Tibial nerve (tissue), 4 donors: Measurements from ENCODE around the gene ACTR6. TPM values are rescaled to one million over a fixed set of nuclear protein-coding genes. Genes with fewer than 3 reads are reported as not detected.

Experiments
- DNase-seq, 2 donors: peaks; one replicate each; pipeline ENCODE4 v3.0.0-alpha.2; 2019; ENCODE audit warnings: low spot score in 2 of 2
- H3K27ac ChIP-seq, 4 donors: fragments of 200-600 bp; sonication (generic) in 3 of 4; one replicate each; pipeline ENCODE4 v1.5.1; 2017 to 2019; ENCODE audit warnings: mild to moderate bottlenecking in 1 of 4
- H3K27me3 ChIP-seq, 2 donors: fragments of 200-600 bp; sonication (generic) in 1 of 2; one replicate each; pipeline versions ENCODE4 v1.5.1 to v1.6.0; 2017 to 2019
- H3K36me3 ChIP-seq, 3 donors: fragments of 200-600 bp; sonication (generic); one replicate each; pipeline ENCODE4 v1.5.1; 2018 to 2019
- H3K4me1 ChIP-seq, 4 donors: fragments of 200-600 bp; sonication (generic) in 3 of 4; one replicate each; pipeline ENCODE4 v1.5.1; 2017 to 2019
- H3K4me3 ChIP-seq, 4 donors: fragments of 200-600 bp; sonication (generic) in 3 of 4; one replicate each; pipeline ENCODE4 v1.5.1; 2017 to 2019; ENCODE audit warnings: mild to moderate bottlenecking in 1 of 4, moderate library complexity in 1 of 4
- H3K9me3 ChIP-seq, 4 donors: fragments of 200-600 bp; sonication (generic) in 3 of 4; one replicate each; pipeline ENCODE4 v1.5.1; 2017 to 2019
- EP300 ChIP-seq, 2 donors: sonication (generic); formaldehyde crosslinking; IDR thresholded peaks; one replicate each; pipeline ENCODE4 v1.6.1; 2017; ENCODE audit warnings: antibody characterized with exemption in 2 of 2, mild to moderate bottlenecking in 1 of 2
- POLR2A ChIP-seq, 2 donors: fragments of 450-650 bp; IDR thresholded peaks; one replicate each; pipeline ENCODE4 v1.6.1; 2017; ENCODE audit warnings: antibody characterized with exemption in 2 of 2, mild to moderate bottlenecking in 2 of 2, moderate library complexity in 2 of 2
- WGBS, 2 donors: methylation state at CpG; one replicate each; pipeline ENCODE4 v1.1.5; 2018; 5-methylcytosine and 5-hydroxymethylcytosine counted together
- total RNA-seq, 4 donors: library from RNA; depleted of rRNA; stranded (reverse); fragments of >200 nt; gene quantifications; one replicate each; pipeline ENCODE4 v1.1.0, GENCODE V29; 2016
- TF ChIP-seq, protein P1 (sequence below), 5 experiments: fragments of 200-600 bp in 3 of 5; fragments of 450-650 bp in 2 of 5; sonication (generic) in 3 of 5; IDR thresholded peaks; one replicate each; pipeline ENCODE4 v1.5.1; 2016 to 2019; ENCODE audit warnings: antibody characterized with exemption in 5 of 5, mild to moderate bottlenecking in 3 of 5, moderate library complexity in 2 of 5

Gene ACTR6
- total RNA-seq, 4 donors from 2014 or later, result 11.1 to 19.5 (median 15.5) TPM

DNA sequence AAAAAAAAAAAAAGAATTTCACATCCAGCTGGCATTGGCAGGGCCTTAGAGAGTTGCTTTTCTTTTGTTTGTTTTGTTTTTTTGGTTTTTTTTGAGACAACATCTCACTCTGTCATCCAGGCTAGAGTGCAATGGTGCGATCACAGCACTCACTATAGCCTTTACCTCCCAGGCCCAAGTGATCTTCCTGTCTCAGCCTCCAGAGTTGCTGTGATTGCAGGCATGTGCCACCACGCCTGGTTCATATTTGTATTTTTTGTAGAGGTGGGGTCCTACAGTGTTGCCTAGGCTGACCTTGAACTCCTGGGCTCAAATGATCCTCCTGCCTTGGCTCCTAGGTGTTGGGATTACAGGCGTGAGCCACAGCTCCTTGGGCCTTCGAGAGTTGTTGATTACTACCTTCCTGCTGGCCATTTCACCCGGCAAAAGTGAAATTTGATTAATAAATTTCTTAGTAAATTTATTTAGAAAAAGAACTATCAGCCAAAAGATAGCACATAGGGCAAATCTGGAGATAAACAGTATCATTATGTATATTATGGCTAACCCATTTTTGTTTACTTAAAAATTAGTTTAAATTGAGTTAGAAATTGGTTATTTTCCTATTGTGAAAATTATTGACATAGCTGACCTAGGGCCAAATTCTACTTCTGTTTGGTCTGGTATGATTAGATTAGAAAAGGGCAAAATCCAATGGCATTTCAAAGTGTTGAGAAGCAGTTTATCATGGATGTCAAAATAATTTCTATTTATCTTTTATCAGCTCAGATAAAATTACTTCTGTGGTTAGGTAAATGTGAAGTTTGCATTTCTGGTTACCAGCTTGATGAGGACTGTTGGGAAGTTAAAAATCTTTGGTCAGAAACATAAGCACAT is 12.6 kb downstream of the ACTR6 start:
- 95 to 97% methylated on average over 5 of the region's 5 CpGs for WGBS, 2 donors
- TF ChIP-seq, protein P1, sequence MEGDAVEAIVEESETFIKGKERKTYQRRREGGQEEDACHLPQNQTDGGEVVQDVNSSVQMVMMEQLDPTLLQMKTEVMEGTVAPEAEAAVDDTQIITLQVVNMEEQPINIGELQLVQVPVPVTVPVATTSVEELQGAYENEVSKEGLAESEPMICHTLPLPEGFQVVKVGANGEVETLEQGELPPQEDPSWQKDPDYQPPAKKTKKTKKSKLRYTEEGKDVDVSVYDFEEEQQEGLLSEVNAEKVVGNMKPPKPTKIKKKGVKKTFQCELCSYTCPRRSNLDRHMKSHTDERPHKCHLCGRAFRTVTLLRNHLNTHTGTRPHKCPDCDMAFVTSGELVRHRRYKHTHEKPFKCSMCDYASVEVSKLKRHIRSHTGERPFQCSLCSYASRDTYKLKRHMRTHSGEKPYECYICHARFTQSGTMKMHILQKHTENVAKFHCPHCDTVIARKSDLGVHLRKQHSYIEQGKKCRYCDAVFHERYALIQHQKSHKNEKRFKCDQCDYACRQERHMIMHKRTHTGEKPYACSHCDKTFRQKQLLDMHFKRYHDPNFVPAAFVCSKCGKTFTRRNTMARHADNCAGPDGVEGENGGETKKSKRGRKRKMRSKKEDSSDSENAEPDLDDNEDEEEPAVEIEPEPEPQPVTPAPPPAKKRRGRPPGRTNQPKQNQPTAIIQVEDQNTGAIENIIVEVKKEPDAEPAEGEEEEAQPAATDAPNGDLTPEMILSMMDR (IDR thresholded peaks at IDR 0.05), result no peak
- no peak for TF ChIP-seq EP300 (IDR thresholded peaks at IDR 0.05)
- no peak for TF ChIP-seq POLR2A (IDR thresholded peaks at IDR 0.05)
- H3K27ac ChIP-seq, result no peak overlapping the region
- H3K4me3 ChIP-seq, result no peak overlapping the region
- DNase-seq, result no peak
- no peaks in the 10 kb centered on the region for H3K9me3 ChIP-seq
- peaks cover 0 to 4% (median 0%) of the 10 kb centered on the region in 4 donors for H3K4me1 ChIP-seq
- H3K36me3 ChIP-seq, result peaks cover 6 to 74% (median 13%) of the 10 kb centered on the region in 3 donors
- no peaks in the 10 kb centered on the region for H3K27me3 ChIP-seq

DNA sequence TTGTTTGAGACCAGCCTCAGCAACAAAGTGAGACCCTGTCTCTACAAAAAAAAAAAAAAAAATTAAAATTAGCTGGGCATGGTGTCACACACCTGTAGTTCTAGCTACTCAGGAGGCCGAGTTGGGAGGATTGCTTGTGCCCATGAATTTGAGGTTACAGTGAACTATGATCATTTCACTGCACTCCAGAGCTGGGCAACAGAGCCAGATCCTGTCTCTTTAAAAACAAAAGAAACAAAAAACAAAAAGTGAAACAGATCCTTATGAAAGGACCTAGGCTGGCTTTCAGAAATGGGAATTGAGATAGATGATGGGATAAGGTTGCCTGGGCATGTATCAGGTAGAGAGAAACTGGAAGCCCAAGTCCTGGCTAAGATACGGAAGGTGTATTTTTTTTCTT is 13.9 kb downstream of the ACTR6 start:
- no peak for DNase-seq
- H3K9me3 ChIP-seq, result no peaks in the 10 kb centered on the region
- no peak overlapping the region for H3K4me3 ChIP-seq
- H3K36me3 ChIP-seq, result peaks cover 6 to 72% (median 9%) of the 10 kb centered on the region in 3 donors
- TF ChIP-seq, protein P1 (IDR thresholded peaks at IDR 0.05), result no peak
- TF ChIP-seq EP300 (IDR thresholded peaks at IDR 0.05) (no peak), POLR2A (IDR thresholded peaks at IDR 0.05) (no peak)
- 96% methylated on average over 2 of the region's 2 CpGs for WGBS, 2 donors
- peak overlapping the region in 3 of 4 donors; percentile 19 to 56 (median 56) for H3K27ac ChIP-seq
- H3K27me3 ChIP-seq, result no peaks in the 10 kb centered on the region
- peaks cover 0 to 4% (median 0%) of the 10 kb centered on the region in 4 donors for H3K4me1 ChIP-seq

DNA sequence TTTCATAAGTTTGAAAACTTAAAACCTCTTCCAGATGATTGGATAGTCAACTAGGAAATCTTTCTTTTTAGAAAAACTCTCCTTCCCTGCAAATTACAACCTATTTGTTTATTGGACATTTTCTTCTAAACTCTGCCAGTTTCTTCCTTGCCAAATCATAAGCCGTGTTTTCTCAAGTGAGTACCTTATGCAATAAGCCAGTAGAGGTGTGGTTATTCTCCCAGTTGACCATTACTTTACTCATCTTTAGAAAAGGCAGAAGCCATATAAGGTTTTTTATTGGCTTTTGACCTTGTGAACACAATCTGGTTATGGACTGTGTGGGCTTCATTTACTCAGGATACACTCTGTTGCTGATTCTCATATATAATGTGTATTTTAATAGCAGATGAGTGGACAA is 14.6 kb downstream of the ACTR6 start:
- H3K4me3 ChIP-seq, result no peak overlapping the region
- DNase-seq, result no peak
- WGBS, 2 donors, result 57 to 68% methylated on average over 1 of the region's 1 CpG
- TF ChIP-seq, protein P1 (IDR thresholded peaks at IDR 0.05), result no peak
- peak overlapping the region in 1 of 4 donors; percentile 56 for H3K27ac ChIP-seq
- H3K9me3 ChIP-seq, result no peaks in the 10 kb centered on the region
- no peaks in the 10 kb centered on the region for H3K27me3 ChIP-seq
- peaks cover 0 to 4% (median 0%) of the 10 kb centered on the region in 4 donors for H3K4me1 ChIP-seq
- H3K36me3 ChIP-seq, result peaks cover 6 to 73% (median 9%) of the 10 kb centered on the region in 3 donors

DNA sequence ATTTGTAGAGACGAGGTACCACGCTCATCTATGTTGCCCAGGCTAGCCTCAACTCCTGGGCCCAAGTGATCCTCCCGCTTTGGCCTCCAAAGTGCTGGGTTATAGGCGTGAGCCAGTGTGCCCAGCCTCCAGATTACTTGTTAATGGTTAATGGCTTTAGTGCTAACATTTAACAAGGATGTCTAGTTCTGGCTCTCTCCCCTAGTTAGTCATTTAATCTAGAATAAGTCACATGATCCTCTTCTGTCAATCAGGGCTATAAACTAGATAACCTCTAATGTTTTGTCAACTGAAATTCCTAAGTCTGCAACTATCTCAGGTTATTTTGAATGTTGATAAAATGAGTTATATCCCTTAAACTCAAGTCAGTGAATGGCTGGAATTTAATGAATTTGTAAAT is 15.7 kb downstream of the ACTR6 start:
- Histone ChIP-seq H3K9me3 (no peaks in the 10 kb centered on the region), H3K36me3 (peaks cover 0 to 73% (median 3%) of the 10 kb centered on the region in 3 donors), H3K27me3 (no peaks in the 10 kb centered on the region), H3K4me3 (no peak overlapping the region), H3K27ac (no peak overlapping the region), H3K4me1 (peaks cover 0 to 4% (median 0%) of the 10 kb centered on the region in 4 donors)
- DNase-seq, result no peak
- 90 to 95% methylated on average over 4 of the region's 4 CpGs for WGBS, 2 donors
- TF ChIP-seq, protein P1 (IDR thresholded peaks at IDR 0.05), result no peak
- TF ChIP-seq POLR2A (IDR thresholded peaks at IDR 0.05) (no peak), EP300 (IDR thresholded peaks at IDR 0.05) (no peak)
